GM18511 (cell line): ENCODE measurements around the gene NDRG3.
A peak's percentile ranks its signal among the peaks of the same experiment; 100 is the strongest.
"Not testable (repeated sequence)": the region's sequence is repeated elsewhere in the genome, so short reads cannot be mapped to it uniquely, and the experiment has no call there.

Source experiments
- ATAC-seq: cut with Tn5 transposase; IDR thresholded peaks from one replicate; pipeline ENCODE4 v1.9.1; 2021; ENCODE audit warnings: mild to moderate bottlenecking, moderate library complexity; ENCODE audit not compliant: unreplicated experiment

The NDRG3 gene

DNA sequence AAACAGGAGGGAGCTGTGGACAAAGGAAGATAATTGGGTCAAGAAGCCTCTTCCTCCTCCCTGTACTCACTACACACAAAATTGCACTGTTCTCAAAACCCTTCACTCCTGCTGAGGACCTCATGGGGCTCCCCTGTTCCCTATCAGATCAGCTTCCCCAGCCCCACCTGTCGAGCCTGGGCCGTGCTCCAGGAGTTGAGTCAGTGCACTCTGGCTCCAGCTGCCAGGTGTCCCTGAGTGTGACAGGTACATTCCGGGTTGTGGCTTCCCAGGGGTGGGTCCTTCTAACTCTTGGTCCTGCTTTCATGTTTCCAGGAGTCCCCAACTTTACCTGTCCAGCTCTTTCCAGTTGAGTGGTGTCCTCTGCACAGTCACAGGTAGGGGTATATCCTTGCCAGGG is 131.9 kb downstream of the NDRG3 start:
- ATAC-seq = no peak

GRCh38 chr20:36611625-36612024 is 134.3 kb downstream of the NDRG3 start:
- no peak for ATAC-seq

DNA sequence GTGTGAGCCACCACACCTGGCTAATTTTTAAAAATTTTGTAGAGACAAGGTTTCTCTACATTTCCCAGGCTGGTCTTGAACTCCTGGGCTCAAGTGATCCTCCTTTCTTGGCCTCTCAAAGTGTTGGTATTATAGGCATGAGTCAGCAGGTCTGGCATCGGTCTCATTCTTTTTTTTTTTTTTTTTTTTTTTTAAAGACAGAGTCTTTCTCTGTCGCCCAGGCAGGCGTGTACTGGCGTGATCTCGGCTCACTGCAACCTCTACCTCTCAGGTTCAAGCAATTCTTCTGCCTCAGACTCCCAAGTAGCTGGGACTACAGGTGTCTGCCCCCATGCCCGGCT is 137.5 kb downstream of the NDRG3 start:
- not testable (repeated sequence) for ATAC-seq

GRCh38 chr20:36607586-36608387 is 138.1 kb downstream of the NDRG3 start:
- ATAC-seq = no peak

- ATAC-seq = no peak
These were observed 139.5 kb downstream of the NDRG3 start for GRCh38 chr20:36606158-36607066.

- ATAC-seq = peak; percentile 84
These were observed 140.3 kb downstream of the NDRG3 start, which contains the start of gene RAB5IF for GRCh38 chr20:36605399-36606157. TSS of gene RAB5IF (plus strand) at chr20:36605779. CDS start at chr20:36605952, 173 bp downstream.

DNA sequence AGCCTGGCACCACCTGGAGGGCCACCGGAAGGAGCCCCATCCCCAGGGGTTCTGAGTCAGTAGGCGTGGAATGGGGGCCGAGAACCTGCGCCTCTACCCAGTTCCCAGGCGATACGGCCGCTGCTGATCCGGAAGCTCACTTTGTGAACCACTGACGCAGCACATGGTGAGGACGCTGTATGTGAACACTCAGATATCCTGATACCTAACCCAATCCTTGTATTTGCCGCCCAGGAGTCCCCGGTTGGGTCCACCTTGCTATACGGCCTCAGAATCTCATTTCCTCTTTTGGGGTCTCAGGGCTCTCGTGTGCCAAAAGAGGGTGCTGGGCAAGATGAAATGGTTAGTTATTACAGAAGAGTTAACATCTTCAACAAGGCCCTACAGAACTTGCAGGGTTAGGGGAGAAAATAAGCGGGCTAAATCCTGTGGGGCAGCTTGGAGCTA is 140.9 kb downstream of the NDRG3 start:
- ATAC-seq = peak; percentile 55
